Ovary (tissue), 9 donors: ENCODE results near the gene ADORA3. TPM values are rescaled to one million over a fixed set of nuclear protein-coding genes. Genes with fewer than 3 reads are reported as not detected.

ENCODE experiments used
- DNase-seq, 5 donors: peaks; one replicate each; pipeline ENCODE4 v3.0.0-alpha.2; 2019 to 2020
- H3K27ac ChIP-seq, 2 donors: fragments of 200-600 bp; one replicate each; pipeline versions ENCODE4 v1.5.1 to v1.8.0; 2019 to 2022
- H3K27me3 ChIP-seq: fragments of 200-600 bp; one replicate; pipeline ENCODE4 v1.8.0; 2022
- H3K36me3 ChIP-seq: fragments of 200-600 bp; sonication (generic); one replicate; pipeline ENCODE4 v1.5.1; 2019
- H3K4me1 ChIP-seq: one replicate; pipeline ENCODE4 v1.8.1; 2013; ENCODE audit warnings: mild to moderate bottlenecking, moderate library complexity; ENCODE audit not compliant: insufficient read depth
- H3K4me3 ChIP-seq: fragments of 200-600 bp; sonication (generic); one replicate; pipeline ENCODE4 v1.5.1; 2017
- H3K9me3 ChIP-seq, 2 donors: fragments of 200-600 bp in 1 of 2; sonication (generic) in 1 of 2; one replicate each; pipeline versions ENCODE4 v1.5.1 to v1.8.1; 2013 to 2019; ENCODE audit warnings: mild to moderate bottlenecking in 1 of 2, moderate library complexity in 1 of 2
- EP300 ChIP-seq: sonication (generic); formaldehyde crosslinking; IDR thresholded peaks from one replicate; pipeline ENCODE4 v1.6.1; 2017; ENCODE audit warnings: antibody characterized with exemption
- POLR2A ChIP-seq: fragments of 450-650 bp; IDR thresholded peaks from one replicate; pipeline ENCODE4 v1.6.1; 2017; ENCODE audit warnings: antibody characterized with exemption, mild to moderate bottlenecking, moderate library complexity
- WGBS, 3 donors: extraction: QIAGEN DNeasy Blood & Tissue Kit in 1 of 3; methylation state at CpG; one replicate each; pipeline versions ENCODE4 v1.1.5 to v1.1.7; 2013 to 2017; 5-methylcytosine and 5-hydroxymethylcytosine counted together
- intact Hi-C, 4 donors: fragments of 100-400 bp; cut with DNase I; formaldehyde crosslinking; loops; one replicate each; pipeline versions ENCODE4 v1.11.0 to v1.15.1; 2022 to 2023
- polyA plus RNA-seq, 2 donors: library from polyadenylated mRNA; stranded (reverse); fragments of 200-250 nt in 1 of 2; fragments of 350-450 nt in 1 of 2; fragmentation: Illumina TruSeq in 1 of 2; extraction: RNeasy Lipid Tissue Mini Kit (QIAGEN cat#74804) in 1 of 2; gene quantifications; one replicate each; pipeline ENCODE4 v1.2.3, GENCODE V29; 2013 to 2014
- total RNA-seq, 7 donors: library from RNA; depleted of rRNA in 2 of 7; stranded (reverse); fragments of >200 nt in 2 of 7; fragmentation: NEBNext Ultra II Directional in 3 of 7; extraction: Animal tissue kit (Norgen Biotek cat#: 25700) in 3 of 7; gene quantifications; one replicate each; pipeline versions ENCODE4 v1.1.0 to v1.2.4, GENCODE V29; 2016 to 2023
- TF ChIP-seq, protein P1 (sequence below), 3 donors: fragments of 450-650 bp in 2 of 3; fragments of 200-600 bp in 1 of 3; IDR thresholded peaks; one replicate each; pipeline versions ENCODE4 v1.5.1 to v1.8.0; 2016 to 2022; ENCODE audit warnings: antibody characterized with exemption in 3 of 3, mild to moderate bottlenecking in 1 of 3
- donor health status: DM: no; HTN: no; CAD: no; lungs with moderate emphysema.
- donor health status: DM: no; HTN: no; CAD: no.
- donor health status: Bipolar disorder and iron deficiency.
- donor health status: DM: yes; HTN: yes; CAD: no.
- donor health status: DM: no; HTN: no; CAD: no.
- donor health status: DM: yes; HTN: yes; CAD: no.

The ADORA3 gene
- total and polyA plus RNA-seq, 9 donors = 1.4 to 11.1 (median 3.8) TPM

DNA sequence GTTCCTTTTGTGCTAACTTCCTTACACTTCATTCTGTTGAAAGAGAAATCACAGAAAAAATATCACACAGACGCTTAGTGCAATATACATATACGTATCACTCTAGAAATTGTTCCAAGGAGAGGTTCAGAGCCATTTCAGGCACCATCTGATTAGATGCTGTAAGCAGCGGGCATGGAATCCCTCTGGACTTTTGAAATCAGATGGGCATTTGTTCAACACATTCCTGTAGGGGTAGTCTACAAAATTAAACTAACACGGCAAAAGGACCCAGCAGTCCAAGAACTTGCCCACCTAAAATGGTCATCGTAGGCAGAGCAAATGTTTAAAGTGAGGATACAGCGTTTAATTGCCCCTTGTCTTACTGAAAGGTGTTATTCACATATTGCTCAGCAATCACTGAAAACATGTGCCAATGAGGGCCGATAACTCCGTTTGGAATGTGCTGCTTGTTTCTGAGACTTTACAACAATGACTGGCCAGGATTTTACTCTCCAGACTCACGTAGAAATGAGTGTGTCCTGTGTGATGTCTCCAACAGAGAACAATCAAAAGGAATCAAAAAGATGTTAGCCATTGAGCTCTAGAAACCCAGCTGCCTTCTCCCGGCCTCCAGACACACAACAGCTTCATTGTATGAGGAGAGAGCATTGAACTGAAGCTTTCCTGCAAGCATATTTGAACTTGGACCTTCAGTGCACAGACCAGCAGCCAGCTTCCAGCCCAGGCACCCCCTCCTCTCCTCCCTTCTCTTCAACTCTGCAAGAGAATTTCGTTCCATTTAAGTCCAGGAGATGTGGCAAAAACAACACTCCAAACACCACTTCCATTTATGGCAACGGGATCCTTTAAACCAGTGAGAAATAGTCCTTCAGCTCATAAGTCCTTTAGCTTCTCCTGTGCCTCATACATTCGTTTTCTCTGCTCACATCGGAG is 32.1 kb upstream of the ADORA3 start:
- intact Hi-C loops = no loop called here
- no peak overlapping the region for H3K27ac ChIP-seq
- no peaks in the 10 kb centered on the region for H3K36me3 ChIP-seq
- TF ChIP-seq EP300 = no peak
- TF ChIP-seq, protein P1, sequence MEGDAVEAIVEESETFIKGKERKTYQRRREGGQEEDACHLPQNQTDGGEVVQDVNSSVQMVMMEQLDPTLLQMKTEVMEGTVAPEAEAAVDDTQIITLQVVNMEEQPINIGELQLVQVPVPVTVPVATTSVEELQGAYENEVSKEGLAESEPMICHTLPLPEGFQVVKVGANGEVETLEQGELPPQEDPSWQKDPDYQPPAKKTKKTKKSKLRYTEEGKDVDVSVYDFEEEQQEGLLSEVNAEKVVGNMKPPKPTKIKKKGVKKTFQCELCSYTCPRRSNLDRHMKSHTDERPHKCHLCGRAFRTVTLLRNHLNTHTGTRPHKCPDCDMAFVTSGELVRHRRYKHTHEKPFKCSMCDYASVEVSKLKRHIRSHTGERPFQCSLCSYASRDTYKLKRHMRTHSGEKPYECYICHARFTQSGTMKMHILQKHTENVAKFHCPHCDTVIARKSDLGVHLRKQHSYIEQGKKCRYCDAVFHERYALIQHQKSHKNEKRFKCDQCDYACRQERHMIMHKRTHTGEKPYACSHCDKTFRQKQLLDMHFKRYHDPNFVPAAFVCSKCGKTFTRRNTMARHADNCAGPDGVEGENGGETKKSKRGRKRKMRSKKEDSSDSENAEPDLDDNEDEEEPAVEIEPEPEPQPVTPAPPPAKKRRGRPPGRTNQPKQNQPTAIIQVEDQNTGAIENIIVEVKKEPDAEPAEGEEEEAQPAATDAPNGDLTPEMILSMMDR (IDR thresholded peaks at IDR 0.05) = no peak
- no peak for TF ChIP-seq POLR2A
- 35 to 45% (median 40%) methylated on average over 14 of the region's 14 CpGs for WGBS, 3 donors
- H3K4me3 ChIP-seq = no peak overlapping the region
- H3K27me3 ChIP-seq = no peaks in the 10 kb centered on the region
- H3K4me1 ChIP-seq = no peaks in the 10 kb centered on the region
- no peak for DNase-seq
- H3K9me3 ChIP-seq = no peaks in the 10 kb centered on the region

DNA sequence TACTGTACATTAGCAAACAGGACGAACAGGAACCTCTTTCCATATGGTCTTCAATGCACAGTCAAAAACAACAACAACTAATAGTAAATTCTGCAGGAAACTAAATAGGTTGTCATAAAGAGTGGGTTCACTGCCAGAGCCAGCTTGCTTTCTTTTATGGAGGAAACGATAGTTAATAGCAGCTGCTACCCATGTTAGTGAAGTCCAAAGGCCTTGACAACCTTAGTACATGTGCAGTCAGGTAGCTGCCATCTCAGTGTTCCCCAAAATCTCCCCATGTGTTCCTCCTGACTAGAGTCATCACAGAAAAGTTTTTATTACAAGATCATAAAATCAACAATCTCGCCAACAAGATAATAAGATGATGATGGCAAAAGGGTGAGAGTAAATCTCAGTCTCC is 16.6 kb upstream of the ADORA3 start:
- Histone ChIP-seq H3K4me1 (peaks cover 13% of the 10 kb centered on the region), H3K27ac (no peak overlapping the region), H3K27me3 (no peaks in the 10 kb centered on the region), H3K36me3 (no peaks in the 10 kb centered on the region), H3K9me3 (no peaks in the 10 kb centered on the region), H3K4me3 (no peak overlapping the region)
- intact Hi-C loops = no loop called here
- TF ChIP-seq EP300 (no peak), POLR2A (no peak)
- TF ChIP-seq, protein P1 (IDR thresholded peaks at IDR 0.05) = no peak
- WGBS, 3 donors = 90 to 95% (median 90%) methylated on average over 3 of the region's 3 CpGs
- no peak for DNase-seq

DNA sequence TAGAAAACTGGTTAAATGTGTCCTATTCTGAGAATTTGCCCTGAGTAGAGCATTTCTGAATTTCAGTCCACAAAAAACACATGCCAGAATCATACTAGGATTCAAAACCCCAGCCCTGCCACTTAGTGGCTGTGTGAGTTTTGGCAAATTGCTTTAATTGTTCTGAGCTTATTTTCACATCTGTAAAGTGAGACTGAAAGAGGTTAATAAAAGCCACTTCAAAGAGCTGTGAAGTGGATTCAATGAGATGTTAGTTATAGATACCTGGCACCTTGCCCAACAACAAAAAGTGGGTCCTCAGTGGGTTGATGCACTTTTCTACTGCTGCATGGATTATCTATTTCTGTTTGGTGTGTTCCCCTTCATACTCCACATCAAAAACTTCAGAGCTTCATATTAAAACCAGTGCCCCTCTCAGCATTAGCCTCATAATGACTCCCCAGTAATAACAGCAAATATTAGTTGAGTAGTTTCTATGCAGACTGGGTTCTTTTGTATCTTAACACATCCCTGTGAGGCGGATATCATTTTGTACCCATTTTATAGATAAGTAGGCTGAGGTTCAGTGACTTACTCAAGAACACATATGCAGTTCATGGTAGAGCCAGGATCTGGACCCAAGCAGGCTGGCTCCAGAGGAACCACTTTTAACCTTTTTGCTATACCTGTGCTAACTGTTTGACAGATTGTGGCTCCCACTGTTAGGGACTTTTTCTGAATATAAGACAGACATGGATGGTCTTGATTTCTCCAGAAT is 14.2 kb upstream of the ADORA3 start:
- Histone ChIP-seq H3K9me3 (no peaks in the 10 kb centered on the region), H3K4me1 (peaks cover 13% of the 10 kb centered on the region), H3K27me3 (no peaks in the 10 kb centered on the region), H3K4me3 (no peak overlapping the region), H3K36me3 (no peaks in the 10 kb centered on the region), H3K27ac (no peak overlapping the region)
- intact Hi-C loops = loop anchor here in 2 of 4 donors (10.0 kb wide), 2 partner anchors 67 to 107 kb away; no protein-coding TSS in a partner anchor
- TF ChIP-seq POLR2A = no peak
- TF ChIP-seq, protein P1 (IDR thresholded peaks at IDR 0.05) = no peak
- no peak for TF ChIP-seq EP300
- no peak for DNase-seq
- 96 to 100% (median 97%) methylated on average over 1 of the region's 1 CpG for WGBS, 3 donors

DNA sequence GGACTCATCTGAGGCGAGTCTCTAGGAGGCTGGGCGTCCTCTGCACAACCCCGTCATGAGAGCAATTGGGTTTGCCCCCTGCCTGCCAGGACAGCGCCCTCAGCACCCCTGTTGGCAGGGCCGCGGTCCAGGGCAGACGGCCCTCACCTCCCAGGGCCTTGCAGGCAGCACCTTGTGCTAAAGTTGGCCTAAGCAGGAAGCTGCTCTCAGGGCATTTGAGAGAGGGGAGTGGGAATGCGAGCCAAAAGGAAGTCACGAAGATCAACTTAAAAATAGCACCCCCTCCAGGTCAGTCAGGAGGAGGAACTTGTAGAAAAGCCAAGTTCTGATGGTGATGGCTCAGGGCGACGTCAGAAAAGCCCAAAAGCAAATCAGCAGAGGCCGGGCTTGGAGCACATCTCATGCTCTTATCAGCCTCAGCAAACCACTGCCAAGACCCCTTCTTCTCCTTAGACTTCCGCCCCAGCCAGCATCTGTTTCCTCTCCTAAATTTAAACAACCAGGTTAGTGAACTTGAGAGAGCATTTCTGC is 12.6 kb upstream of the ADORA3 start:
- DNase-seq = peak; percentile 64 to 72 (median 69)
- intact Hi-C loops = loop anchor here in 2 of 4 donors (10.0 kb wide), 2 partner anchors 69 to 109 kb away; no protein-coding TSS in a partner anchor

More for the DNA sequence above, 12.6 kb upstream of the ADORA3 start:
- Histone ChIP-seq H3K4me3 (peak overlapping the region; percentile 25), H3K4me1 (peaks cover 13% of the 10 kb centered on the region), H3K27me3 (no peaks in the 10 kb centered on the region), H3K36me3 (no peaks in the 10 kb centered on the region), H3K9me3 (no peaks in the 10 kb centered on the region), H3K27ac (peak overlapping the region; percentile 44 to 53)
- no peak for TF ChIP-seq EP300
- TF ChIP-seq, protein P1 (IDR thresholded peaks at IDR 0.05) = peak in 1 of 3 donors; percentile 36
- 3 to 7% (median 6%) methylated on average over 13 of the region's 13 CpGs for WGBS, 3 donors
